Activated naive CD4-positive, alpha-beta T cell treated with anti-CD3 and anti-CD28 coated beads, Interleukin-2, amount 50 U/mL, for 24 hours (primary cell): Measurements from ENCODE around the gene CDH23.

Source experiments
- H3K27ac Mint-ChIP-seq: one replicate; pipeline ENCODE4 v1.8.0; 2021; ENCODE audit warnings: mild to moderate bottlenecking, mixed read lengths
- H3K27me3 Mint-ChIP-seq: one replicate; pipeline ENCODE4 v1.8.0; 2021; ENCODE audit warnings: mixed read lengths
- H3K36me3 Mint-ChIP-seq: one replicate; pipeline ENCODE4 v1.8.0; 2021; ENCODE audit warnings: mixed read lengths
- H3K4me1 Mint-ChIP-seq: one replicate; pipeline ENCODE4 v1.8.0; 2021; ENCODE audit warnings: mixed read lengths
- H3K4me3 Mint-ChIP-seq: one replicate; pipeline ENCODE4 v1.8.0; 2021; ENCODE audit warnings: mild to moderate bottlenecking, mixed read lengths
- H3K9me3 Mint-ChIP-seq: one replicate; pipeline ENCODE4 v1.8.0; 2021; ENCODE audit warnings: mixed read lengths

Gene CDH23

DNA sequence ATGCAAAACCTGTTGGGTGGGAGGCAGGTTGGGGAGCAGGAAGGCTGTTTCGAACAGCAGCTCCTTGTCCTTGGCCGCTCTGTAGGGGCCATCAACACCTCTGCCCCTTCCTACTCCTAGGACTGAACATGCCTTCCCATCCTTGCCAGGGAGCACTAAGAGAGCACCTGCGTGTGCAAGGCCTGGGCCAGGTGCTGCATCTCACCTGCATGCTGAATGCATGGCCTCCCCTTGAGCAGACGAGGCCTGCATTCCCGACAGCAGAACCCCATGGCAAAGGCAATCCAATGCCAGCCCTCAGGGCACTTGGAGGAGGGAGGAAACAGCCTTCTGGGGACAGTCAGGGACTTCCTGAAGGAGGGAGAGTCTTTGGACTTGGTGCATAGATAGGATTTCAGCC is 365.6 kb downstream of the CDH23 start:
- Mint-ChIP-seq H3K4me1 (peaks cover 92% of the 10 kb centered on the region), H3K9me3 (no peaks in the 10 kb centered on the region), H3K27ac (peak overlapping the region; percentile 81), H3K27me3 (no peaks in the 10 kb centered on the region), H3K36me3 (peaks cover 23% of the 10 kb centered on the region), H3K4me3 (no peak overlapping the region)

DNA sequence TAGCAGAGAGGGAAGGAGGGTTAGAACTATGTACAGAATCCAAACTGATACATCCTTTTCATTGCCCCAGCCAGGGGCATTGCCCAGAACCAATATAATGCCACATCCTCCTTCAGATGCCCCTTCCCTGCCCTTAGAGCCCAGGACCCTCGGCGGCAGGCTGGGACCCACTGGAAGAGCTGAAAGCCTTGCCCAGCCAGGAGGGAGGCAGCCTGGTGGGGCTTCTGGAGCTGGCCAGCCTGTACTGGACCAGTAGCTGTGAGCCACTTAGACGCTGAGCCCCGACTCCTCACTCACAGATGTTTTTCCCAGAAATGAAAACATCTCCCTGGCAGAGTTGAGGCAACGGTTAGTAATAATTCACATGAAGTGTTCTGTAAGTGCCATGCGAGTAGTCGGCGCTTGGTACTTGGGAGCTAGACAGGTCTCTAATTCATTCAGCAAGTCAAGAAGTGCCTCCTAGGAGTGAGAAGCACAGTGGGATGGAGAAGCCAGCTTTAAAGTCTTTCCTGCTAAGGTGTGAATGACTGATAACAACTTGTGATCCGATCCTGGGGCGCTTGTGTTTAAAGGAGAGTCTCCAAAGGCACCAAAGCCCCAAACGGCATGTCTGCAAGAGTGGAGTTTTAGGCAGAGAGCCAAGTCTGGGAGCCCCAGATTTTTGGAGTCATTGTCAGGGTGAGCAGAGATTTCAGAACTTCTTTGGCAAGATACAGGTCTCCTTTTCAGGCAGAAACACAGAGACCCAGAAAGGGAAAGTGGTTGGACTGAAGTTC is 366.8 kb downstream of the CDH23 start:
- Mint-ChIP-seq H3K27me3 (no peaks in the 10 kb centered on the region), H3K9me3 (no peaks in the 10 kb centered on the region), H3K27ac (peak overlapping the region; percentile 93), H3K36me3 (peaks cover 21% of the 10 kb centered on the region), H3K4me1 (peaks cover 92% of the 10 kb centered on the region), H3K4me3 (peak overlapping the region; percentile 61)

DNA sequence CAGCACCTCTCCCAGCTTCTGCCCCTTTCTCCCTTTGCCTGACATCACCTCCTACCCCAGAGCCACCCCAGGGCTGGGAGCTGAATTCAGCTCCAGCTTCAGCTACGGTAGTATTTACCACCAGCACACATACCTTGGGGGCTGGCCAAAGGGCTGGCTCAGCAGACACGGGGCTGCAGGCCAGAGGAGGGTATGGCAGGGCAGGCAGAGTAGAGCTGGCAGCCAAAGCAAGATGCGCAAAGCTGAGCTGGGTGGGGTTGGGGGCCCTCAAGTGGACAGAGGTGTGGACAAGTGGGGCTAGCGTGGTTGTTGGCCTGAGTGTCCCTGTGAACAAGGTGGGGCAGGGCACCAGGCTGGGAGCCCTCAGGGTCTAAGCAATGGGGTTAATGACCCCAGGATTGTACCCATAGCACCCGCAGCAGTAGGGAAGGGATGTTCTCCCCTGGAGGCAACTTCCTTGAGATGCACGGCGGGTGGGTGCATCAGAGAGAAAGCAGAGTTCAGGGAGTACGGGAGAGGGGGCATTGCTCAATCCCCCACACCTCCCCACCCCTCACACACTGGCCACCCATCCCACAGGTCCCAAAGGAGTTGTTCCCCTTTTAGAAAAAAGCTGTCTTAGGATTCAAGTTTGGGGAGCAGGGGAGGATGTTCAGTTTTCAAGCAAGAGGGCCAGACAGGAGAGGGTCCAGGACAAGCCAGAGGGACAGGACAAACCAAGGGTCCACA is 368.6 kb downstream of the CDH23 start:
- H3K27me3 Mint-ChIP-seq = no peaks in the 10 kb centered on the region
- peak overlapping the region; percentile 89 for H3K27ac Mint-ChIP-seq
- no peaks in the 10 kb centered on the region for H3K9me3 Mint-ChIP-seq
- H3K36me3 Mint-ChIP-seq = peaks cover 31% of the 10 kb centered on the region
- H3K4me3 Mint-ChIP-seq = peak overlapping the region; percentile 86
- peaks cover 93% of the 10 kb centered on the region for H3K4me1 Mint-ChIP-seq

DNA sequence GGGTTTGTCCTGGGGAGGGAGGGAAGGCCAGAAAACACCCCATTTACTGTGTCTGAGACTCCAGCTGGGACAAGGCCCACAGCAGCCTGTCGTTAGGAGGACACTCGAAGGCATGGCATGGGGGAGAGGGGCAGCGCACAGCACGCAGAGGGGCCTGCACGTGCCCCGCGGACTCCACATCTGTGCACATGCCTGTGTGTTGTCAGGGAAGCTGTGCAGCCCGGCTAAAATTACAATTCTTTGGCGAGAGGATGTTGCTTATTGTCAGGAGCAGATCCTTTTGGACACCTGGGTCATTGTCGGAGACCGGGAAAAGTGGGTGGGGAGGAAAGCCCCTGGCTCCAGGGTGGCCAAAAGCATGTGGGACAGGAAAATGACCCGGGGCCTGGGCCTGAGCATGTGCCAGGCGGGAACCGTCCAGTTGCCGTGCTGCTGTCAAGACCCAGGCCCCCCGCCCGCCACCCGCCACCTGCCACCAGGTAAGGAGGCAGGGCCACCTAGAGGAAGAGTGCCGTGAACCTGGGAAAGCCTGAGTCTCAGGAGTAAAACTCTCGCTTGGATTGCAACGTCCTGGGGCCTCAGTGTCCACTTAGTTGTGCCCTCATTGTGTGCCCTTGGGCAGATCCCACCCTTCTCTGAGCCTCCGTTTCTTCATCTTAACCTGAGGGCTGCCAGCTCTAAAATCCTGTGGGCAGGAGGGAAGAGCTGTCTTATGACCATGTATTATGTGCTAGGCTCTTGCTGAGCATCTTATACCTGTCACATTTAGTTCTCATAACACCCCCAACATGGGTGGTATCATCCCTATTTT is 369.4 kb downstream of the CDH23 start:
- peaks cover 28% of the 10 kb centered on the region for H3K36me3 Mint-ChIP-seq
- H3K4me1 Mint-ChIP-seq = peaks cover 90% of the 10 kb centered on the region
- peak overlapping the region; percentile 95 for H3K27ac Mint-ChIP-seq
- no peaks in the 10 kb centered on the region for H3K9me3 Mint-ChIP-seq
- no peaks in the 10 kb centered on the region for H3K27me3 Mint-ChIP-seq
- peak overlapping the region; percentile 86 for H3K4me3 Mint-ChIP-seq

DNA sequence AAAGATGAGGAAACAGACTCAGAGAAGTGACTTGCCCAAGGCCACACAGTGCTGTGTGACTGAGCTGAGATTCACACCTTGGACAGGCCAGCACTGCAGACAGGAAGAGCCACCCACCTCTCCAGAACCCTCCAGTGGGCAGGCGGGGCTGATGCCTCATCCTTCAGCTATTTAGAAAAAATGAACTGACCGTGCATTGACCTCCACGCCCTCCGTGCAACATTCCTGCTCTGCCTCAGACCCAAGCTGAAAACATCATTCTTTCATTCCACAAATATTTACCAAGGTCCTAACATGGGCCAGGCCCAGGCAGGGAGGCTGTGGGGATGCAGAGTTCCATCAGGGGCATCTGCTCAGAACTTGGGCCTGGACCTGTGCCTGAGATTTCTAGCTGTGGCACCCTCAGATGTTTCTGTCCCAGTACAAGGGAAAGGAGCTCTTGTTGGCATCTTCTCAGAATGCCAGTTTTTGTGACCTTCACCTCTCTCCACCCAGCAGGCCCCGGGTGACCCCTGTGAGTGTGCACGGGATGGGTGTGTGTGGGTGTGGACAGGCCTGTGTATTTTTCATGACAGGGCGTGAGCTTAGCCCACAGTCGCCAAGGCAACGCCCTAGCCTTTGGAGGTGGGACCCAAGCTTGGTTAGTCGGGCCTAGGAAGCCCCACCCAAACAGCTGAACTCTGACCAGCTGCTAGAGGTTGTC is 370.1 kb downstream of the CDH23 start:
- Mint-ChIP-seq H3K36me3 (peaks cover 31% of the 10 kb centered on the region), H3K27me3 (no peaks in the 10 kb centered on the region)

DNA sequence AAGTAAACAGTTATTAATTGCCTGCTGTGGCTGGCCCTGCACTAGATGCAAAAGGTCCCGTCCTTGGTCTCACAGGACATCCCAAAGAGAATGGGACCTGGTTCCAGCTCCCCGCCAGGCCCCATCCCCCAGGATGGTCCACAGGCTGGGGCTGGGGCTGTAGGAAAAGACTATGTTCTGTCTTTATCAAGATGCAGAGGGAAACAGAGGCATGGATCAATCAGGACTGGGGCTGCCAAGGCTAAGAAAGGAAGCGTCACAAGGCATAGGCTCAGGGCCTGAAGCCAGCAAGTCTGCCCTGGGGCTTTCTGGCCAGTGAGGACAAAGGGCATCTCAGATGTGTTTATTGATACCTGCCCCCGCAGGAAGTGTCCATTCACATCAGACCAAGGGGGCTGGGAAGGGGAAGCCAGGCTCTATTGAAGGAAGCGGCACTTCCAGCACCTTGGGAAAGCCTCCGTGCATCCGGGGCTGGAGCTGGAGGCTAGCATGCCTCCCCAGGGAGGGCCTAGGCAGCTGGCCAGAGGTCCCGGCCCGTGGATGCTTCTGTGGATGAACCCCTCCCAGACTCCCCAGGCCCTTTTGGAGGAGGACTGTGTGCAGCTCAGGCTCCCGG is 370.8 kb downstream of the CDH23 start:
- H3K27me3 Mint-ChIP-seq = no peaks in the 10 kb centered on the region
- no peaks in the 10 kb centered on the region for H3K9me3 Mint-ChIP-seq
- H3K36me3 Mint-ChIP-seq = peaks cover 36% of the 10 kb centered on the region
- H3K4me1 Mint-ChIP-seq = peaks cover 81% of the 10 kb centered on the region
- H3K27ac Mint-ChIP-seq = peak overlapping the region; percentile 97
- H3K4me3 Mint-ChIP-seq = peak overlapping the region; percentile 95

More for the DNA sequence above, 370.1 kb downstream of the CDH23 start:
- Mint-ChIP-seq H3K27ac (peak overlapping the region; percentile 95), H3K4me1 (peaks cover 87% of the 10 kb centered on the region), H3K9me3 (no peaks in the 10 kb centered on the region), H3K4me3 (peak overlapping the region; percentile 86)

DNA sequence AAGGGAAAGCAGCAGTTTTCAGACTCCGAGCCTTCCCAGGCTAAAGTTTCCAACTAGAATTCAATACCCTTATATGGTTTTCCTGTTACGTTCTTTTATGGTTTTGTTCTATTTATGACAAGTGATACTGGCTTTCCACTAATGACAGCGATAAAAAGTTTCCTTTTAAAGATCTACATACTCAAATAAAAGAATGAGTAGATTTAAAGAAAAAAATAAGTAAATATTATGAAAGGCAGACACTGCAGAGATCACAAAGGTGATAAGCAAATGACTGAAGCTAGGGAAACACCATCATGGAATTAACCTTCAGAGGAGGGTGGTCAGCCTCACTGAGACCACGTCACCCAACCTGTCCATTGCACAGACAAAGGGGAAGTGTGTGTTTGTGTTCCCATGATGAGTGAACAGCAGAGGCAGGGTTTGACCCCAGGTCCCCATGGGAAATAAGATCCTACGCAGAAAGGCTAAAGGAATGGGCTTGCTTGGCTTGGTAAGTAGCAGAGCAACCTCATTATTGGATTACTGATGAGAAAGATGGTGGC is 372.6 kb downstream of the CDH23 start:
- Mint-ChIP-seq H3K4me1 (peaks cover 74% of the 10 kb centered on the region), H3K27me3 (no peaks in the 10 kb centered on the region), H3K4me3 (peak overlapping the region; percentile 95), H3K36me3 (peaks cover 36% of the 10 kb centered on the region), H3K9me3 (no peaks in the 10 kb centered on the region), H3K27ac (peak overlapping the region; percentile 94)

DNA sequence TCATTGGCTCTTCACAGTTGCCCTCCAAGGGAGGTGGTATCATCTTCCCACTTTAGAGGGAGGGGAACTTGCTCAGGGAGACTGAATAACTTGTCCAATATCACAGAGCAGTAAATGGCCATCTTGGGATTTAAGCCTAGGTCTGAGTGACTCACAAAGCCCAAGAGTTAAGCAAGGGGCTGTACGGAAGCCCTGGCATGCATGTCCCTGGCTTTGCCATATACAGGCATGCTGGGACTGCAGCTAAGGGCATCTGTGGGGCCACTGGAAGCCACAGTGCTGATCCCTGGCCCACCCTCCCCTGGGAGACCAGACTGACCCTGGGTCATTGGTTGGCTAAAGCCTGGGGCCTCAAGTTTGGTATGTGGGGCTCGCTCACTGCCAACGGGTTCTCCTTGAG is 373.5 kb downstream of the CDH23 start:
- Mint-ChIP-seq H3K4me3 (peak overlapping the region; percentile 95), H3K4me1 (peaks cover 74% of the 10 kb centered on the region), H3K36me3 (peaks cover 34% of the 10 kb centered on the region), H3K9me3 (no peaks in the 10 kb centered on the region), H3K27me3 (no peaks in the 10 kb centered on the region), H3K27ac (peak overlapping the region; percentile 94)

DNA sequence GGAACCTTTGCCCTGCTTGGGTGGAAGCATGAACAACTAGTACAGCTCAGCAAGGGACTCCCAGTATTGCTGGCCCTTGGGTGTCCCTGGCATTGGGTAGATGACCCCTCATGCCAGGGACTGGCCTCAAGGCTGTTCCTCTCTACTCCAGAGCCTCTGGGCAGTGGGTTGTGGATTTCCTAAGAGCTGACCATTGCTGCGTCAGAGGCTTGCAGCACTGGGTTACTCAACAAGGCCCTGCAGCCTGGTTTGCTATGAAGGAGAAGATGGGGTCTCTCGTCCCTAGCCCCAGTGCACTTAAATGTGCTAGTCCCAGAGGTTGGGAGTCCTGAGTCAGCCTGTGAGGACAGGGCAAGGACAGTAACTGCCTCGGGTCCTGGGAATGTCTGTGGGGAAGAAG is 374.1 kb downstream of the CDH23 start:
- Mint-ChIP-seq H3K9me3 (no peaks in the 10 kb centered on the region), H3K4me3 (peak overlapping the region; percentile 95), H3K36me3 (peaks cover 33% of the 10 kb centered on the region), H3K4me1 (peaks cover 74% of the 10 kb centered on the region), H3K27me3 (no peaks in the 10 kb centered on the region), H3K27ac (peak overlapping the region; percentile 83)

DNA sequence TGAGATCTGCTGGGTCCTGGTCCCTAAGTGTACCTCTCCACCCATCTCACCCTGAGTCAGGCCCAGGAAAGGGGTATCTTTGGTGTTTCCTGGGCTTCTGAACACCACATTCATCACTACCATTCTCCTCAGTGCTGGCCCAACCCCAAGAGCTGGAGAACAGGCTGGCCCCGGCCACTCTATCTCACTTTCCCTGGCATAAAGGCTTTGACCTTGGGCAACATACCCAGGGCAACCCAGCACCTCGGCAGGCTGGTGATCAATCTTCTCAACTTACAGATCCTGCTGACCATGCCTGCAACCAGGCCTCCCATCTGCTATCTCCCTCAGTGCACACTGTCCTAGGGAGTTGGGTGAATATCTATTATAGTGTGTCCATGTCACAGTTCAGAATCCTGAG is 374.5 kb downstream of the CDH23 start:
- peak overlapping the region; percentile 97 for H3K27ac Mint-ChIP-seq
- H3K27me3 Mint-ChIP-seq = no peaks in the 10 kb centered on the region
- peaks cover 74% of the 10 kb centered on the region for H3K4me1 Mint-ChIP-seq
- H3K36me3 Mint-ChIP-seq = peaks cover 33% of the 10 kb centered on the region
- no peaks in the 10 kb centered on the region for H3K9me3 Mint-ChIP-seq
- H3K4me3 Mint-ChIP-seq = peak overlapping the region; percentile 95

DNA sequence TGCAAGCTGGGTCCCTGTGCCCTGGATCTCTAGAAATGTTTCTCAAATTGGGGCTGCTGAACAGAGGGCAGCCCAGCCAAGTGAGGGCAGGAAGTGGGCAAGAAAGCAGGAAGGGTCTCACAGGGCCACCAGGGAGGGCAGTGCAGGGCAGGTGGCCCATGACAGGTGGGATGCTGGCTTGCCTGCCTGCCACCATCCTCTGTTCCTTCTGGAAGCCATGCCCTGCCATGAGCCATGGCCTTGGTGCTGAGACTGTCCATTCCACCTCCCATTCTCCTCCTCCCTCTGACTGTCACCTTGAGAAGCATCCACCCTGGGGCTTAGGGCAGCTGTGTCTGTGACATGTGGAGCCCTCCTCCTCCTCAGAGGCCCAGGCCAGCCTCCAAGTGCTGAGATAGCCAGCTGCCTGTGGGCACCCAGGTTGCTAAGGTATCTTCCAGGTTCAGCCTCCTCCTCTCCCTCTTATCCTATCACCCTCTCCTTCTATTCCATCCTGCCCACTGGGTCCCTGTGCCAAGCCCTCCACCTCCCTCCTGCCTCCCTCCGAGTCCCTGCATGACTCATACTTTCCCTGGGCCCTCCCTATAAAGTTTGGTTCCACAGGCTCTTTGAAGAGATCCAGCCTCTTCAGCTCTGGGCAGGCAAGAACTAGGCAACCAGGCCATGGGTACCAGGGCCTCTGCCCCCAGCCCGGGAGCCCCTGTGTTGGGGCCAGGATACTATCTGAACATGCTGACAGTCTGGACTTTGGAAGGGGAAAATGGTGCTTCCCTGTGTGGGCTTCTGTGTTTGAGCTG is 375.3 kb downstream of the CDH23 start:
- Mint-ChIP-seq H3K27me3 (no peaks in the 10 kb centered on the region), H3K36me3 (peaks cover 29% of the 10 kb centered on the region), H3K27ac (peak overlapping the region; percentile 97), H3K9me3 (no peaks in the 10 kb centered on the region), H3K4me3 (peak overlapping the region; percentile 95), H3K4me1 (peaks cover 73% of the 10 kb centered on the region)

DNA sequence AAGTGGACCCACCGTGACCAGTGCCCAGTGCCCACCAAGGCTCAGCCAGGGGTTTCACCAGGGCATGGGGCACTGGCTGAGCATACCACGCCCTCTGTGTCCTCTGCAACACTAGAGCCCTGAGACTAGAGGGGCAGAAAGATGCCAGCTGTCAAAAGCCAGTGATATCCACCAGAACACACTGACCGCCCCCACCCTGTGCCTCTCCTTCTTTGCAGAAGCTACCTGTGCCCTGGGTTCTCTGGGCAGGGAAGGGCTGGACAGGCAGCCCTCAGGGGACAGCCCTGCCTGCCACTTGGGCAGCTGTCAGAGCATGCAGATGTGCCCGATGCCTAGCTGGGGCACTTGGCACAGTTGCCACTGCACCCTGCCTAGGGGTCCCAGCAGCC is 376.1 kb downstream of the CDH23 start:
- Mint-ChIP-seq H3K9me3 (no peaks in the 10 kb centered on the region), H3K27ac (peak overlapping the region; percentile 62), H3K27me3 (no peaks in the 10 kb centered on the region), H3K4me3 (peak overlapping the region; percentile 95), H3K4me1 (peaks cover 65% of the 10 kb centered on the region), H3K36me3 (peaks cover 26% of the 10 kb centered on the region)

DNA sequence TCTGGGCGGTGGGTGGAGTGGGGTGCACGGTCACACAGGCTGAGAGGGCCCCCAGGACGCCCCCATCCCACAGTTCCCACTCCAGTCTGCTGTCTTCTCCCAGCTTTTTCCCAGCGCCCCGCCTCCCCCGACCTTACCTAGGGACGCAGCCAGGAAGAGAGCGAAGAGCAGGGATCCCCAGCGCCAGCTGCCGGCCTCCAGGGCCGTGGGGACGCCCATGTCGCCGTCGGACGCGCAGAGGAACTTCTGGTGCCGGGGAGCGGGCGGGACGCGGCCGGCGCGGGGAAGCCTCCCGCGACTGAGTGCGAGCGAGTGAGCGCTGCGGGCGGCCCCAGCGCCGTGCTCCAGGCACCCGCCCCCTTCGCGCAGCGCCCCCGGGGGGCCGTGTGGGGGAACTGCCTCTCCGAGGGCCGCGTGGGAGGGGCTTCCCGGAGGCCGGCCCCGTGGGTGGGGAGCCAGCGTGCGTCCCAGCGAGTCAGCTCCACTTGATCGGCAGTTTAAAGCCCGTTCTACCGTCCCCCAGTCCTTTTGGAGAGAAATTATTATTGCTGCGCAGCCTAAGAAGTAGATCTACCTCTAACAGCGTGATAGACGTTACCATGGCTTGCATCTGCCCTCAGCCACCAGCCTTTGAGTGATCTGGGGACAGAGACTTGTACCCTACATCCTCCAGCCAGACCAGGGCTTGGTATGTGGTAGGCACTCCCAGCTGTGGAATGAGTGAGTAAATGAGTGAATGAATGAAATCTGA is 376.7 kb downstream of the CDH23 start, which contains the start of gene VSIR:
Gene VSIR, minus strand, starts transcription at position 300 of the 751 bp plus-strand sequence. Its CDS starts 81 bp downstream, at position 219.
- peak within 1 kb of the TSS; percentile 95 for H3K4me3 Mint-ChIP-seq
- H3K36me3 Mint-ChIP-seq = peaks cover 26% of the 10 kb centered on the region
- H3K4me1 Mint-ChIP-seq = peaks cover 60% of the 10 kb centered on the region
- peak within 1 kb of the TSS; percentile 98 for H3K27ac Mint-ChIP-seq
- H3K27me3 Mint-ChIP-seq = no peaks in the 10 kb centered on the region
- no peaks in the 10 kb centered on the region for H3K9me3 Mint-ChIP-seq
